ENCODE results near the gene WWTR1. TPM values are rescaled to one million over a fixed set of nuclear protein-coding genes. Genes with fewer than 3 reads are reported as not detected.

WWTR1 gene
- total and polyA plus RNA-seq, 2 experiments from 2014 or later: 54.8 to 69.1 TPM

DNA sequence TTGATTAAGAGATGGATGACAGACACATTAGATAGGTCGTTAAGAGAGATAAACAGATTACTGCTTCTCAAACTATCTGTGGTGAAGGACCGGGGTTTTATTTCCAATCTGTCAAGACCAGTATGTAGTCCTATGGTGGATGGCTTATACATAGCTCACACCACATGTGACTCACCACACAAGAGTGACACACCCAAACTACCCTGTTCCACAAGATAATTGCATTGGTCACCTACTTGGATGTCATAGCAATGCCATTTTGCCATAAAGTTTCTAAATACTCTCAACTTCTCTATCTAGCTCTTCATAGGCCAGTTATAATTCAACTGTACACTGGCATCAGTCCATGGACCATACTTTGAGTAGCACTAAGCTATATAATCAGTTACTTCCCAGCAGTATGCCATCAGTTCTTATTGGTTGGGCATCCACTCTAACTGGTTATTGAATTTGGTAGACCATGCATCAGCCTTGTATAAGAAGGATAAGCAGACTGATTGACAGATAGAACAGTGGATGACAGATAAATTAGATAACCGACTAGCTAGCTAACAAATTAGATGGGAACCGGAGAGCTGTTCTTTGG, 11.6 kb downstream of the WWTR1 start:
- H3K4me3 ChIP-seq: no peak overlapping the region
- H3K27ac ChIP-seq: no peak overlapping the region
- H3K27me3 ChIP-seq: no peaks in the 10 kb centered on the region
- TF ChIP-seq, protein P1, sequence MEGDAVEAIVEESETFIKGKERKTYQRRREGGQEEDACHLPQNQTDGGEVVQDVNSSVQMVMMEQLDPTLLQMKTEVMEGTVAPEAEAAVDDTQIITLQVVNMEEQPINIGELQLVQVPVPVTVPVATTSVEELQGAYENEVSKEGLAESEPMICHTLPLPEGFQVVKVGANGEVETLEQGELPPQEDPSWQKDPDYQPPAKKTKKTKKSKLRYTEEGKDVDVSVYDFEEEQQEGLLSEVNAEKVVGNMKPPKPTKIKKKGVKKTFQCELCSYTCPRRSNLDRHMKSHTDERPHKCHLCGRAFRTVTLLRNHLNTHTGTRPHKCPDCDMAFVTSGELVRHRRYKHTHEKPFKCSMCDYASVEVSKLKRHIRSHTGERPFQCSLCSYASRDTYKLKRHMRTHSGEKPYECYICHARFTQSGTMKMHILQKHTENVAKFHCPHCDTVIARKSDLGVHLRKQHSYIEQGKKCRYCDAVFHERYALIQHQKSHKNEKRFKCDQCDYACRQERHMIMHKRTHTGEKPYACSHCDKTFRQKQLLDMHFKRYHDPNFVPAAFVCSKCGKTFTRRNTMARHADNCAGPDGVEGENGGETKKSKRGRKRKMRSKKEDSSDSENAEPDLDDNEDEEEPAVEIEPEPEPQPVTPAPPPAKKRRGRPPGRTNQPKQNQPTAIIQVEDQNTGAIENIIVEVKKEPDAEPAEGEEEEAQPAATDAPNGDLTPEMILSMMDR (IDR thresholded peaks at IDR 0.05; ENCODE audit: low read depth, low read length): no peak
- H3K36me3 ChIP-seq: peaks cover 16% of the 10 kb centered on the region
- no peaks in the 10 kb centered on the region for H3K9me3 ChIP-seq (ENCODE audit: low read depth)
- peaks cover 6% of the 10 kb centered on the region for H3K4me1 ChIP-seq (ENCODE audit: low read depth)
- DNase-seq (ENCODE audit: low read depth in 1 of 2, low spot score in 1 of 2): no peak

DNA sequence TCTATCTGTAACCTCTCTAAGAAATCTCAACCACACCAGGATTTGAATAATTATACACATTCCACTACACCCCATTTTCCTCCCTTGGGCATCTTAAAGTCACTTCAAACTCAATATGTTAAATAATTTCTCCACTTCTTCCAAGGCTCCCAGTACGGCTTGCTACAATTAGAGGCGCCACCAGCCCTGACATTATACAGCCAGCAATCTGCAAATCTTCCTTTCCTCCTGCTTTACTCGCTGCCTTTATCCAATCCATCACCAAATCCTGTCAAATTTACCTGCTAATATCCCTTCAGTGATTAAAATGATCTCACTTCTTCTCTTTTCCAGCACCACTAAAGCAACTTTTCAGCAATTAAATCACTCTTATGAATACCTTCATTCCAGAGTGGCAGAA, 13.9 kb downstream of the WWTR1 start:
- H3K27me3 ChIP-seq: no peaks in the 10 kb centered on the region
- peaks cover 14% of the 10 kb centered on the region for H3K36me3 ChIP-seq
- peaks cover 9% of the 10 kb centered on the region for H3K4me1 ChIP-seq (ENCODE audit: low read depth)
- H3K4me3 ChIP-seq: no peak overlapping the region
- H3K9me3 ChIP-seq (ENCODE audit: low read depth): no peaks in the 10 kb centered on the region
- TF ChIP-seq, protein P1 (IDR thresholded peaks at IDR 0.05; ENCODE audit: low read depth, low read length): no peak
- H3K27ac ChIP-seq: peak overlapping the region; percentile 60
- DNase-seq (ENCODE audit: low read depth in 1 of 2, low spot score in 1 of 2): no peak

DNA sequence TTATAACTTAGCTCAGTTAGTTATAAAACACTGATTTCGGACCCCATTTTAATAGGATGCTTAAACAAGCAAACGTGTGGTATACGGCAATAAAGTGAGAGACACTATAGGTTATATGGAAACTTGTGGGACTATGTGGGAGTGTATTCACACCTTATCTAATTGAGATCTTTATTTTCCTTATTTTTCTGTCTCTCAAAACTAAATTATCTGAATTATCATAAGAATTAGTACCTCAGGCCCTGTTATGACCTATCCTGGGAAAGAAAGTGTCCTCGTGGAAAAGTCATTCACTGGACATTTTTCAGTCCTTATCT, 14.4 kb downstream of the WWTR1 start:
- TF ChIP-seq, protein P1 (IDR thresholded peaks at IDR 0.05; ENCODE audit: low read depth, low read length): no peak
- H3K27me3 ChIP-seq: no peaks in the 10 kb centered on the region
- DNase-seq (ENCODE audit: low read depth in 1 of 2, low spot score in 1 of 2): no peak
- peak overlapping the region; percentile 60 for H3K27ac ChIP-seq
- peaks cover 14% of the 10 kb centered on the region for H3K36me3 ChIP-seq
- no peak overlapping the region for H3K4me3 ChIP-seq
- H3K9me3 ChIP-seq (ENCODE audit: low read depth): no peaks in the 10 kb centered on the region
- H3K4me1 ChIP-seq (ENCODE audit: low read depth): peaks cover 12% of the 10 kb centered on the region

DNA sequence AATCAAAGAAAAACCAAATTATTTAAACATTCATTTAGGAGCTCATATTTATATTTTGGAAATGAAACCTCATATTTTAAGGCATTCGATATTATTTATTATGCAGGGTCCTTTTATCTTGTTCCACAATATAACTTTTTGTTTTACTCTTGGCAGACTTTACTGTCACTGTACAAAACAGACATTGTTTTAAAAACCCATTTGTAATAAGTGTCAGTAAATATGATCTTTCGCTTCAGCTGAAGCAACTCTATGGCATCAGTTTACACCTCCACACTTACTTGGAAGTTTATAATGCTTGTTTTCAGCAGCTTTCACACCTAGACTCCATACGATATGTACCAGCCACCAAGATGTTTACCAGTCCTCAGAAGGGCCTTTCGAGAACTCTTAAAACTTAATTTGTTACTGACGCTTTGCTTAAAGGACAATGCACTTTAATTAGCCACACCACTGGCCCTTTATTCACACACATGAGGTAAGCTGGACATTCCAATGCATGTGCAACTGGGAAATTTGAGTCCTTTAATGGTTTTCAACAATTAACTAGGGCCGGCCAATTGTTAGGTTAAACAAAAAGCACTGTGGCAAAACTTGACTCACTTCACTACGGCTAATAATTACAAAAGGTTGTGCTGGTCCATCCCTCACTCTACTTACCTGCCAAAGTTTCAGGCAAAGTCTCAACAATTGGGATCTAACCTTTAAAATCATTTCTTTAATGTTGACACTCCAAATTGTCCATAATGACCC, 16.7 kb downstream of the WWTR1 start:
- no peak for DNase-seq (ENCODE audit: low read depth in 1 of 2, low spot score in 1 of 2)
- Histone ChIP-seq H3K4me3 (no peak overlapping the region), H3K27me3 (no peaks in the 10 kb centered on the region), H3K9me3 (ENCODE audit: low read depth) (no peaks in the 10 kb centered on the region), H3K4me1 (ENCODE audit: low read depth) (peaks cover 12% of the 10 kb centered on the region), H3K36me3 (peaks cover 14% of the 10 kb centered on the region), H3K27ac (peak overlapping the region; percentile 16)
- TF ChIP-seq, protein P1 (IDR thresholded peaks at IDR 0.05; ENCODE audit: low read depth, low read length): no peak

DNA sequence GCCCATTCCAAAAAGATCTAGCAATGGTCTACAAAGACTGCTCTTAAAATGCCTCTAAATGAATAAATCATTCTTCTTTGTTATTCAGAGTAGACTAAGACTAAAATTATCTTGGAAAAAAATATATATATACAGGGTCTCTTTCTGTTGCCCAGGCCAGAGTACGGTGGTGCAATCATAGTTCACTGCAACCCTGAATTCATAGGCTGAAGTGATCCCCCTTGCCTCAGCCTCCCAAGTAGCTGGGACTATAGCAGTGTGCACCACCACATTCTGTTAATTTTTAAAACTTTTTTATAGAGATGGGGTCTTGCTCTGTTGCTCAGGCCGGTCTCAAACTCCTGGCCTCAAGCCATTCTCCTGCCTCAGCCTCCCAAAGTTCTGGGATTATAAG, 18.7 kb downstream of the WWTR1 start:
- H3K4me1 ChIP-seq (ENCODE audit: low read depth): peaks cover 20% of the 10 kb centered on the region
- TF ChIP-seq, protein P1 (IDR thresholded peaks at IDR 0.05; ENCODE audit: low read depth, low read length): no peak
- H3K9me3 ChIP-seq (ENCODE audit: low read depth): no peaks in the 10 kb centered on the region
- DNase-seq (ENCODE audit: low read depth in 1 of 2, low spot score in 1 of 2): no peak
- peaks cover 6% of the 10 kb centered on the region for H3K36me3 ChIP-seq
- no peaks in the 10 kb centered on the region for H3K27me3 ChIP-seq
- peak overlapping the region; percentile 45 for H3K27ac ChIP-seq
- no peak overlapping the region for H3K4me3 ChIP-seq

All from cardiac muscle cell (in vitro differentiated cells and primary cell).